ENCODE measurements around the gene AGR2. TPM values are rescaled to one million over a fixed set of nuclear protein-coding genes. Genes with fewer than 3 reads are reported as not detected.
"Not testable (repeated sequence)": the region's sequence is repeated elsewhere in the genome, so short reads cannot be mapped to it uniquely, and the experiment has no call there.

Gene AGR2
- total RNA-seq (not detected), polyA plus RNA-seq (not detected)
- long read RNA-seq, donor 1: 0 reads
- long read RNA-seq, donor 2: 0 reads
- long read RNA-seq, donor 3: 0 reads

GRCh38 chr7:16804674-16805439 lies at the start of gene AGR2:
Gene AGR2, minus strand, starts transcription at chr7:16804999. Its CDS starts 3,203 bp downstream, at chr7:16801796.
- Histone ChIP-seq H3K4me3 (no peak within 1 kb of the TSS), H3K27me3 (peaks cover 0 to 2% (median 0%) of the 10 kb centered on the region in 7 donors), H3K36me3 (no peaks in the 10 kb centered on the region), H3K27ac (no peak within 1 kb of the TSS), H3K4me1 (no peaks in the 10 kb centered on the region), H3K9me3 (no peaks in the 10 kb centered on the region)
- intact Hi-C loops (cut with DNase I): loop anchor here in 9 of 10 donors (5.0 to 10.0 kb wide), 4 partner anchors 107 to 112 kb away; no protein-coding TSS in a partner anchor
- no peak for ATAC-seq
- no peak for DNase-seq
- WGBS, 2 donors: 82 to 84% methylated on average over 13 of the region's 13 CpGs
- TF ChIP-seq, protein P1, sequence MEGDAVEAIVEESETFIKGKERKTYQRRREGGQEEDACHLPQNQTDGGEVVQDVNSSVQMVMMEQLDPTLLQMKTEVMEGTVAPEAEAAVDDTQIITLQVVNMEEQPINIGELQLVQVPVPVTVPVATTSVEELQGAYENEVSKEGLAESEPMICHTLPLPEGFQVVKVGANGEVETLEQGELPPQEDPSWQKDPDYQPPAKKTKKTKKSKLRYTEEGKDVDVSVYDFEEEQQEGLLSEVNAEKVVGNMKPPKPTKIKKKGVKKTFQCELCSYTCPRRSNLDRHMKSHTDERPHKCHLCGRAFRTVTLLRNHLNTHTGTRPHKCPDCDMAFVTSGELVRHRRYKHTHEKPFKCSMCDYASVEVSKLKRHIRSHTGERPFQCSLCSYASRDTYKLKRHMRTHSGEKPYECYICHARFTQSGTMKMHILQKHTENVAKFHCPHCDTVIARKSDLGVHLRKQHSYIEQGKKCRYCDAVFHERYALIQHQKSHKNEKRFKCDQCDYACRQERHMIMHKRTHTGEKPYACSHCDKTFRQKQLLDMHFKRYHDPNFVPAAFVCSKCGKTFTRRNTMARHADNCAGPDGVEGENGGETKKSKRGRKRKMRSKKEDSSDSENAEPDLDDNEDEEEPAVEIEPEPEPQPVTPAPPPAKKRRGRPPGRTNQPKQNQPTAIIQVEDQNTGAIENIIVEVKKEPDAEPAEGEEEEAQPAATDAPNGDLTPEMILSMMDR (IDR thresholded peaks at IDR 0.05): no peak

DNA sequence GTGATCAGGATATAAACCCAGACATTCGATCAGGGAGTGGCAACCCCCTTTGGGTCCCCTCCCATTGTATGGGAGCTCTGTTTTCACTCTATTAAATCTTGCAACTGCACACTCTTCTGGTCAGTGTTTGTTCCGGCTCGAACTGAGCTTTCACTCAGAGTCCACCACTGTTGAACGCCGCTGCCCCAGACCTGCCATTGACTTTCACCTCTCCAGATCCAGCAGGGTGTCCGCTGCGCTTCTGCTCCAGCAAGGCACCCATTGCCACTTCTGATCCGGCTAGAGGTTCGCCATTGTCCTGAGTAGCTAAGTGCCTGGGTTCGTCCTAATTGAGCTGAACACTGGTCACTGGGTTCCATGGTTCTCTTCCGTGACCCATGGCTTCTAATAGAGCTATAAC lies 48.4 kb upstream of the AGR2 start:
- H3K9me3 ChIP-seq; H3K4me1 ChIP-seq; H3K27me3 ChIP-seq; intact Hi-C loops (cut with DNase I); H3K4me3 ChIP-seq; H3K27ac ChIP-seq; H3K36me3 ChIP-seq; ATAC-seq; DNase-seq: not testable (repeated sequence)
- 95% methylated on average over 11 of the region's 11 CpGs for WGBS, 2 donors

DNA sequence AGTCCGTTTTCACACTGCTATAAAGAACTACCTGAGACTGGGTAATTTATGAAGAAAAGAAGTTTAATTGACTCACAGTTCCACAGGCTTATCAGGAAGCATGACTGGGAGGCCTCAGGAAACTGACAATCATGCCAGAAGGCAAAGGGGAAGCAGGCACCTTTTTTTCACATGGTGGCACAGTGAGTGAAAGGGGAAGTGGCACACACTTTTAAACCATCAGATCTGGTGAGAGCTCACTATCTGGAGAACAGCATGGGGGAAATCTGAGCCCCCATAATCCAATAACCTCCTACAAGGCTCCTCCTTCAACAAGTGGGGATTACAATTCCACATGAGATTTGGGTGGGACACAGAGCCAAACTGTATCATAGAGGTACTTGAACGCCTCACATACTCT lies 47.0 kb upstream of the AGR2 start:
- intact Hi-C loops (cut with DNase I): no loop called here
- peaks cover 0 to 6% (median 0%) of the 10 kb centered on the region in 7 donors for H3K27me3 ChIP-seq
- no peaks in the 10 kb centered on the region for H3K4me1 ChIP-seq
- H3K27ac ChIP-seq: no peak overlapping the region
- H3K9me3 ChIP-seq: no peaks in the 10 kb centered on the region
- H3K4me3 ChIP-seq: no peak overlapping the region
- TF ChIP-seq, protein P1 (IDR thresholded peaks at IDR 0.05): no peak
- 45 to 46% methylated on average over 2 of the region's 2 CpGs for WGBS, 2 donors
- DNase-seq (no peak), ATAC-seq (no peak)
- no peaks in the 10 kb centered on the region for H3K36me3 ChIP-seq

GRCh38 chr7:16850614-16851466 lies 46.0 kb upstream of the AGR2 start:
- DNase-seq: no peak
- H3K27ac ChIP-seq: no peak overlapping the region
- H3K4me1 ChIP-seq: no peaks in the 10 kb centered on the region
- WGBS, 2 donors: 71 to 73% methylated on average over 44 of the region's 44 CpGs
- H3K4me3 ChIP-seq: peak overlapping the region in 2 of 10 donors; percentile 14 to 35
- ATAC-seq: peak in 3 of 8 donors; percentile 11 to 33 (median 25)
- no peaks in the 10 kb centered on the region for H3K9me3 ChIP-seq
- H3K36me3 ChIP-seq: no peaks in the 10 kb centered on the region
- intact Hi-C loops (cut with DNase I): no loop called here
- TF ChIP-seq, protein P1 (IDR thresholded peaks at IDR 0.05): no peak
- H3K27me3 ChIP-seq: peaks cover 0 to 6% (median 0%) of the 10 kb centered on the region in 7 donors

All from heart right ventricle (tissue), 16 donors.